Measurements from ENCODE around the gene TRIM23.
"Not testable (repeated sequence)": the region's sequence is repeated elsewhere in the genome, so short reads cannot be mapped to it uniquely, and the experiment has no call there.

The TRIM23 gene

GRCh38 chr5:65624025-65624570, at the start of gene TRIM23:
TRIM23 (minus strand) TSS chr5:65624333; CDS start chr5:65624274, 59 bp downstream.
- peak; percentile 91 for DNase-seq (ENCODE audit: low read depth)

- DNase-seq (ENCODE audit: low read depth): peak; percentile 75
Observed at GRCh38 chr5:65672796-65673195, 48.7 kb upstream of the TRIM23 start.

DNA sequence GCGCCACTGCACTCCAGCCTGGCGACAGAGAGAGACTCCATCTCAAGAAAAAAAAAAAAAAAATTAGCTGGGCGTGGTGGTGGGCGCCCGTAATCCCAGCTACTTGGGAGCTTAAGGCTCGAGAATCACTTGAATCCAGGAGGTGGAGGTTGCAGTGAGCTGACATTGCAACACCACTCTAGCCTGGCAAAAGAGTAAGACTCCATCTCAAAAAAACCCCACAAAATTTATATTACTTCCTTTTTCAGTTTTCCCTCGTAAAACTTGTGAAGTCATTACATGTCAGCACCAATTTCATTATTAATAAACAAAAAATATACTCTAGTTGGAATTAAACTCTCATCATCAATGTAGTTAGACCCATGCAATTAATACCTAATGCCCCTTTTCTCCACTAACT, 44.6 kb upstream of the TRIM23 start:
- no peak for DNase-seq (ENCODE audit: low read depth)

GRCh38 chr5:65663804-65664521, 39.8 kb upstream of the TRIM23 start:
- peak; percentile 4 for DNase-seq (ENCODE audit: low read depth)

- no peak for DNase-seq (ENCODE audit: low read depth)
Observed at GRCh38 chr5:65654713-65655112, 30.6 kb upstream of the TRIM23 start.

- no peak for DNase-seq (ENCODE audit: low read depth)
Observed at GRCh38 chr5:65651144-65651543, 27.0 kb upstream of the TRIM23 start.

- no peak for DNase-seq (ENCODE audit: low read depth)
Observed at GRCh38 chr5:65647941-65648340, 23.8 kb upstream of the TRIM23 start.

DNA sequence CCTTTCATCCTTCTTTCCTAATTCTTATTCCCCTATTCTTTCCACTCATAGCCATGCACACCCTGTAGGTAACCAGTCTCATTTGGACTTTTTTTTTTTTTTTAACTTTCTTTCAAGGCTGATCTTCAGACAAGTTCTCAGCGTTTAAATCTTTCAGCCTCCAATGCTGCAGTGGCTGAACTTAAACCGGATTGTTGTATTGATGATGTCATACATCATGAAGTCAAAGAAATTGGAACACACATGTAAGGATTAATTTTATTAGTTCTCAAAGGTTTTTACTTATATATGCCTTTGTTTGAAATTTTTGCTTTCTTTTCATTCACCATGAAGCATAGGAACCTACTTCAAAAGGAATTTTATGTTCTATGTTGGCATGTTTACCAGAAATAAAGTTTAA, 22.8 kb upstream of the TRIM23 start:
- DNase-seq (ENCODE audit: low read depth): no peak

DNA sequence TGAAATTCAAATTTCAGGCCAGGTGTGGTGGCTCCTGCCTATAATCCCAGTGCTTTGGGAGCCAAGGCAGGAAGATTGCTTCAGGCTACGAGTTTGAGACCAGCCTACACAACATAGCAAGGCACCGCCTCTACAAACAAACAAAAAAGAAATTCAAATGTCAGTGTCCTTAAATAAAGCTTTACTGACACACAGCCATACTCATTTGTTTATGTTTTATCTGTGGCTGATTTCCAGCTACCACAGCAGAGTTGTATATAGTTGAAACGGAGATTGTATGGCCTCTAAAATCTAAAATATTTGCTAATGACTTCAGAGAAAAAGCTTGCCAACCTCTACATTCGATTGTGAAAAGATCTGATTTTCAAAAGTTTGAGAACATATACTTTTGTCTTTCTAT, 16.1 kb upstream of the TRIM23 start:
- no peak for DNase-seq (ENCODE audit: low read depth)

- DNase-seq (ENCODE audit: low read depth): no peak
Observed at GRCh38 chr5:65630981-65631380, 6.8 kb upstream of the TRIM23 start.

DNA sequence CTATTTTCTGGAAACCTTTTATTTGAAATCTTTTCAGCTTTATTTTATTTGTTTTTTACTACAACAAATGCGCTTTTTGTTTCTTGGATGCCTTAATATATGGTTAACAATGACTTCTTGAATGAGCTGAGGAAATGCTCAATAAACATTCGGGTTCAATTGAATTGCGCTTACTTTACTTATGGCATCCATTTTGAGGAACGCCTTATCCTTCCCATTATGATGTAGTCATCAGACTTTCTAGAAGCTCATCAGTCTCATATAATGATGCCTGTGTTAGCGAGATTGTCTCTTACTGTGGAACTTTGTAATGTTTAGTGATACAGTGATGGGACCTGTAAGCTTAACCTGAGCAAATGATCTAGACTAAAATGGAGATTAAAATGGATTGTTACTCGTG, 1.6 kb upstream of the TRIM23 start:
- no peak for DNase-seq (ENCODE audit: low read depth)

- peak; percentile 85 for DNase-seq (ENCODE audit: low read depth)
Observed at GRCh38 chr5:65624571-65625555, 730 bp upstream of the TRIM23 start, which contains the start of the genes SHLD3 and TRAPPC13. SHLD3 (plus strand) TSS chr5:65625027; CDS start chr5:65629588, 4,561 bp downstream. TRAPPC13 (plus strand) TSS chr5:65625027; CDS start chr5:65625061, 34 bp downstream.

DNA sequence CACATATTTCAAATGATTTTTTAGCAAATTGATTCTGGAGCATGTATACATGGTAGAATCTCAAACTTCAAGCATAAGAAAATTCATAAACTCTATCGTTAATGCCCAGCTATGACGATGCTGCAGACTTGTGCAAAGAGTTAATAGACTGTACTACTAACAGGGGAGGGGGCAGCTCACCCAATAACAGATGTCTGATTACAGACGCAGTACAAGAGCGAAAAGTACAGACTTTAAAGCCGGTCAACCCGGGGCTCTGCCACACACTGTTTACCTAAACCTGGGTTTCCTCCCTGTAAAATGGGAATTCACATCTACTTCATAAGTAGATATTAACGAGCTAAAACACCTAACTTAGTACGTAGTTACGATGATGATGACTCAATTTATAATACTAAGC, 651 bp downstream of the TRIM23 start:
- DNase-seq (ENCODE audit: low read depth): no peak

DNA sequence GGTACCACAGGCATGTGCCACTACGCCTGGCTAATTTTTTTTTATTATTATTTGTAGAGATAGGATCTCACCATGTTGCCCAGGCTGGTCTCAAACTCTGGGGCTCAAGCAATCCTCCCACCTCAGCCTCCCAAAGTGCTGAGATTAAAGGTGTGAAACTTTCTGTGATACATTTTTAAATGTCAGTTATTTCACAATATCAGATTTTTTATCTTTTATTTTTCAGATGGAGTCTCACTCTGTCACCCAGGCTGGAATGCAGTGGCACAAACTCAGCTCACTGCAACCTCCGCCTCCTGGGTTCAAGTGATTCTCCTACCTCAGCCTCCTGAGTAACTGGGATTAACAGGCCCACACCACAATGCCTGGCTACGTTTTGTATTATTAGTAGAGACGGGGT, 2.2 kb downstream of the TRIM23 start:
- not testable (repeated sequence) for DNase-seq (ENCODE audit: low read depth)

- DNase-seq (ENCODE audit: low read depth): no peak
Observed at GRCh38 chr5:65620021-65620420, 4.1 kb downstream of the TRIM23 start.

DNA sequence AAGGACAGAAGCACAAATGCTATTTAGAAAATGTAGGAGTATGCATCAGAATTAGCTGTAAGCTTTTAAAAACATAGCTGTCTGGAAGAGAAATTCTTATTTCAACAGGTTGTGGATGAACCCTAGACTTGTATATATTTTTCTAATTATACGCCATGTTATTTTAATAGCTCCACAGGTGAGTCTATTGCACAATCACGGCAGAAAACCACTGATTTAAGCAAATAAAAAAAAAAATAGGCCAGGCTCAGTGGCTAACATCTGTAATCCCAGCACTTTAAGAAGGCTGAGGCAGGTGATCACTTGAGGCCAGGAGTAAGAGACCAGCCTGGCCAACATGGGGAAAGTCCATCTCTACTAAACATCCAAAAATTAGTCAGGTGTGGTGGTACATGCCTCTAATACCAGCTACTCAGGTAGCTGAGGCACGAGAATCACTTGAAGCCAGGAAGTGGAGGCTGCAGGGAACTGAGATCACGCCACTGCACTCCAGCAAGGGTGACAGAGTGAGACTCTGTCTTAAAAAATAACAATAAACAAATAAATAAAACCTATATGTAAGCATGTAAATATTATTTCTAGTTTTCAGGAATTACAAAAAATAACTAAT, 11.7 kb downstream of the TRIM23 start:
- no peak for DNase-seq (ENCODE audit: low read depth)

DNA sequence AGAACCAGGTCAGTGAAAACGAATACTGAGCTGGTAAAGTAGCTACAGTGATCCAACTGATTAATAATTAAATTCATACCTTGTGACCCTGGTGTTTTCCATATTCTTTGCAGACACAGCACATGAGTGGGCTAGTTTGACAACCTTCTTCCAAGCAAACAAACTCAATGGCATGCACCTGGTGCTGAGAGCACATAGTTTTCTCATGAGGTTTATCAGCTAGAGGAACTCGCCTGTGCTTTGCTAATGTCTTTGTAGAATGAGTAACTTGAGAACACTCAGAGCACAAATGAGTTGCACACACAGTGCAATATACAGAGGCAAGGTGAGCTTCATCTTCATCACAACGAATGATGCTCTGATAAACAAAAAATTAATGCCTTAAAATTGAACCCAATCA, 12.6 kb downstream of the TRIM23 start:
- no peak for DNase-seq (ENCODE audit: low read depth)

- not testable (repeated sequence) for DNase-seq (ENCODE audit: low read depth)
Observed at GRCh38 chr5:65601761-65602160, 22.4 kb downstream of the TRIM23 start.

- DNase-seq (ENCODE audit: low read depth): no peak
Observed at GRCh38 chr5:65588694-65589093, 35.4 kb downstream of the TRIM23 start.

DNA sequence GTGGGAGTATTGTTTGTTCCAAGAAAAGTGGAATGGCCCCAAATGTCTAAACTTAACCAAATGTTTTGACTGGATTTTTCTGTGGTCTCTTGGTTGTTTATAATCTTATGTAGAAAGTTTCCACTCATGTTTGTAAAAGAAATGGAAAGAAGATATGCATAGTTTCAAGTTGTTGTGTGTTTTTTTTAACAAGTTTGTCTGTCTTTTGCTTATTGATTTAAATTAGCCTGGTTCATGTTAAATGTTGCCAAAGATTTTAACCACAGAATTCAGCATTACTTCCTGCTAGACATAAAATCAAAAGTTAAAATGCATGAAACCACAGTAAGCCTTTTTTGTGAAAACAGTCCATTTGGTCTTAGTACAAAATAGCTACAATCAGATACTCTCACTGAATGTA, 47.0 kb downstream of the TRIM23 start:
- peak; percentile 64 for DNase-seq (ENCODE audit: low read depth)

GRCh38 chr5:65570598-65571226, 53.4 kb downstream of the TRIM23 start:
- DNase-seq (ENCODE audit: low read depth): no peak

DNA sequence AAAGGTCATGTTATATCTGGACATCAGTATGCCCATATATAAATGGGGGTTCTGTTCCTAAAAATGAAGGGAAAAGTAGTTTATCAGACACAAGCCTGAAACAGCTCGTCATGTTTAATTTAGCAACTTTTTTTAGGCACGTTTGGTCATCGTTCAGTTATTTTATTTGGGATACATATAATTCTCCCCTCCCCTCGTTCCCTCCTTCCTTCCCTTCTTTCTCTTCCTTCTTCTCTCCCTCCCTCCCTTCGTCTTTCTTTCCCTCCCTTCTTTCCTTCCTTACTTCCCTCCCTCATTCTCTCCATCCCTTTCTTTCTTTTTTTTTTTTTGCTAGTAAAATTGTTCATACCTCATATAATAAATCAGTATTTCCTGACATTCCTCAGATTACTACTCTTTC, 57.6 kb downstream of the TRIM23 start:
- DNase-seq (ENCODE audit: low read depth): no peak

All from fibroblast of gingiva (primary cell).